Skeletal muscle satellite cell (primary cell): Measurements from ENCODE around the gene CCDC57.

Experiments used
- H3K27me3 ChIP-seq: 2 replicates; pipeline ENCODE4 v1.7.0; 2013; ENCODE audit warnings: low read length; ENCODE audit not compliant: control insufficient read depth, insufficient read depth
- H3K36me3 ChIP-seq: 2 replicates; pipeline ENCODE4 v1.7.0; 2013; ENCODE audit warnings: mild to moderate bottlenecking, control low read depth, low read length; ENCODE audit not compliant: insufficient read depth
- H3K4me1 ChIP-seq: 2 replicates; pipeline ENCODE4 v1.7.0; 2013; ENCODE audit warnings: low read length; ENCODE audit not compliant: control insufficient read depth, insufficient read depth
- H3K4me2 ChIP-seq: 2 replicates; pipeline ENCODE4 v1.7.0; 2013; ENCODE audit warnings: mild to moderate bottlenecking, low read length
- H3K4me3 ChIP-seq: 2 replicates; pipeline ENCODE4 v1.7.0; 2013; ENCODE audit warnings: low read length
- H3K9ac ChIP-seq: 2 replicates; pipeline ENCODE4 v1.7.0; 2013; ENCODE audit warnings: mild to moderate bottlenecking, low read depth, low read length, moderate library complexity
- H3K9me3 ChIP-seq: replicated peaks from 2 replicates; pipeline ENCODE4 v1.7.0; 2013; ENCODE audit warnings: mild to moderate bottlenecking, control low read depth, low read length

The CCDC57 gene

GRCh38 chr17:82084373-82085030, 128.1 kb downstream of the CCDC57 start:
- H3K36me3 ChIP-seq: peaks cover 83% of the 10 kb centered on the region
- H3K4me1 ChIP-seq: no peaks in the 10 kb centered on the region
- H3K9ac ChIP-seq: no peak overlapping the region
- no peaks in the 10 kb centered on the region for H3K27me3 ChIP-seq
- H3K9me3 ChIP-seq: no peaks in the 10 kb centered on the region
- H3K4me2 ChIP-seq: no peak overlapping the region
- no peak overlapping the region for H3K4me3 ChIP-seq

GRCh38 chr17:82083533-82084359, 128.9 kb downstream of the CCDC57 start:
- Histone ChIP-seq H3K4me1 (no peaks in the 10 kb centered on the region), H3K9me3 (no peaks in the 10 kb centered on the region), H3K4me2 (no peak overlapping the region), H3K9ac (no peak overlapping the region), H3K27me3 (no peaks in the 10 kb centered on the region), H3K36me3 (peaks cover 81% of the 10 kb centered on the region), H3K4me3 (no peak overlapping the region)

GRCh38 chr17:82083009-82083408, 129.6 kb downstream of the CCDC57 start:
- Histone ChIP-seq H3K4me3 (no peak overlapping the region), H3K4me1 (no peaks in the 10 kb centered on the region), H3K9me3 (no peaks in the 10 kb centered on the region), H3K36me3 (peaks cover 78% of the 10 kb centered on the region), H3K9ac (no peak overlapping the region), H3K4me2 (no peak overlapping the region), H3K27me3 (no peaks in the 10 kb centered on the region)

- Histone ChIP-seq H3K9ac (no peak overlapping the region), H3K27me3 (no peaks in the 10 kb centered on the region), H3K4me2 (no peak overlapping the region), H3K4me1 (no peaks in the 10 kb centered on the region), H3K4me3 (no peak overlapping the region), H3K36me3 (peaks cover 79% of the 10 kb centered on the region), H3K9me3 (no peaks in the 10 kb centered on the region)
Observed at GRCh38 chr17:82082456-82082855, 130.2 kb downstream of the CCDC57 start.

- no peak overlapping the region for H3K4me2 ChIP-seq
- peaks cover 74% of the 10 kb centered on the region for H3K36me3 ChIP-seq
- H3K4me3 ChIP-seq: no peak overlapping the region
- no peak overlapping the region for H3K9ac ChIP-seq
- no peaks in the 10 kb centered on the region for H3K27me3 ChIP-seq
- no peaks in the 10 kb centered on the region for H3K9me3 ChIP-seq
- H3K4me1 ChIP-seq: no peaks in the 10 kb centered on the region
Observed at GRCh38 chr17:82081966-82082365, 130.7 kb downstream of the CCDC57 start.

- Histone ChIP-seq H3K36me3 (peaks cover 74% of the 10 kb centered on the region), H3K4me2 (no peak overlapping the region), H3K27me3 (no peaks in the 10 kb centered on the region), H3K4me3 (no peak overlapping the region), H3K4me1 (no peaks in the 10 kb centered on the region), H3K9ac (no peak overlapping the region), H3K9me3 (no peaks in the 10 kb centered on the region)
Observed at GRCh38 chr17:82081546-82081945, 131.1 kb downstream of the CCDC57 start.

GRCh38 chr17:82080789-82081464, 131.7 kb downstream of the CCDC57 start:
- H3K4me2 ChIP-seq: no peak overlapping the region

GRCh38 chr17:82080048-82080788, 132.4 kb downstream of the CCDC57 start:
- no peak overlapping the region for H3K4me2 ChIP-seq
- no peak overlapping the region for H3K9ac ChIP-seq
- H3K4me3 ChIP-seq: no peak overlapping the region
- no peaks in the 10 kb centered on the region for H3K4me1 ChIP-seq
- H3K27me3 ChIP-seq: no peaks in the 10 kb centered on the region
- no peaks in the 10 kb centered on the region for H3K9me3 ChIP-seq
- H3K36me3 ChIP-seq: peaks cover 64% of the 10 kb centered on the region

More at GRCh38 chr17:82080789-82081464, 131.7 kb downstream of the CCDC57 start:
- Histone ChIP-seq H3K27me3 (no peaks in the 10 kb centered on the region), H3K9me3 (no peaks in the 10 kb centered on the region), H3K9ac (no peak overlapping the region), H3K4me3 (no peak overlapping the region), H3K4me1 (no peaks in the 10 kb centered on the region), H3K36me3 (peaks cover 68% of the 10 kb centered on the region)

- no peak overlapping the region for H3K4me2 ChIP-seq
- no peak overlapping the region for H3K4me3 ChIP-seq
- H3K27me3 ChIP-seq: no peaks in the 10 kb centered on the region
- peaks cover 59% of the 10 kb centered on the region for H3K36me3 ChIP-seq
- no peaks in the 10 kb centered on the region for H3K4me1 ChIP-seq
- H3K9ac ChIP-seq: no peak overlapping the region
- H3K9me3 ChIP-seq: no peaks in the 10 kb centered on the region
Observed at GRCh38 chr17:82079001-82079677, 133.5 kb downstream of the CCDC57 start.

- Histone ChIP-seq H3K4me1 (no peaks in the 10 kb centered on the region), H3K9ac (no peak overlapping the region), H3K27me3 (no peaks in the 10 kb centered on the region), H3K9me3 (no peaks in the 10 kb centered on the region), H3K4me3 (no peak overlapping the region), H3K36me3 (peaks cover 53% of the 10 kb centered on the region), H3K4me2 (no peak overlapping the region)
Observed at GRCh38 chr17:82078433-82078832, 134.2 kb downstream of the CCDC57 start.
